GM19035 (cell line): ENCODE data around the gene AMFR.

Experiments used
- ATAC-seq: cut with Tn5 transposase; IDR thresholded peaks from one replicate; pipeline ENCODE4 v1.9.1; 2021; ENCODE audit not compliant: unreplicated experiment

AMFR gene

DNA sequence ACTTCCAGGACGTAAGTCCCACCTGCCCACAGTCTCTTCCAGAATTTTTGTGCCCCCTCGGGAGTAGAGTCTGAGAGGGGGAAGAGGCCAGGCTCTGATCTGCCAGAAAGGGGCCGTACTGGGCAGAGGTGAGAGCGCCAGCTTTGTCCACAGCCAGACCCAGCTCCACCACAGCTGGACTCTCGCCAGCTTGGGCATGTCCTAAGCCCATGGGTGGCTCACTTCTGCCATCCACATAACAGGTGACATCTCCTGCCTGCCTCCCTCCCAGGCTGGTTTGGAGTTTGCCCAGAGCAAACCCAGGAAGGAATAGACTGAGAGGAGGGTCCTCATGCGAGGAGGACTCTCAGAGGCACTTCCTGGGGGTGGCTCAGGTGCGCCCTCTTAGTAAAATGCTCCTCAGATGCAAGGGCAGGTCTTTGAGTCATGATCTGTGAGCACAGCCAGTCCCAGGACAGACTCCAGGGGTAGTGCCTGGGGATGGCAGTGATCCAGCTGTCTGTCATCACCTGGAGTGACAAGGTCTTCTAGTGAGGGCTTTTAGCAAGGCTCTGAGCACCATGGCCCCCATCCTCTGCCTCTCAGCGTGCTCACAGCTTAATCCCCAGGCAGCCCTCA, 89.2 kb downstream of the AMFR start:
- ATAC-seq, result no peak

DNA sequence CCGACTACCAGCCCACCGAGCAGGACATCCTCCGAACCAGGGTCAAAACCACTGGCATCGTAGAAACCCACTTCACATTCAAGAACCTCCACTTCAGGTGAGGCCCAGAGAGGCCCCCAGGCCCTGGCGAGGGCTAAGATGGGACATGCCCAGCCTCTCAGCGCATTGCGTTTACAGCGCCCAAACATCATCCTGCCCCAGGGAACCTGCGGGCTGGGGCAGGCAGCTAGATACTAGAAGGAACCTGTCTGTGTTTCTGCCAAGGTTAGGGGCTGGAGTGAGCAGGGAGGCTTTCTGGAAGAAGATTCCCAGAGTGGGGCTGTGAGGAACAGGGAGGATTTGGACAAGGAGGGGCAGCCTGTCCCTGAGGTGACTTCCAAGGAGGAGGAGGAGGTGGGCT, 90.6 kb downstream of the AMFR start:
- no peak for ATAC-seq

DNA sequence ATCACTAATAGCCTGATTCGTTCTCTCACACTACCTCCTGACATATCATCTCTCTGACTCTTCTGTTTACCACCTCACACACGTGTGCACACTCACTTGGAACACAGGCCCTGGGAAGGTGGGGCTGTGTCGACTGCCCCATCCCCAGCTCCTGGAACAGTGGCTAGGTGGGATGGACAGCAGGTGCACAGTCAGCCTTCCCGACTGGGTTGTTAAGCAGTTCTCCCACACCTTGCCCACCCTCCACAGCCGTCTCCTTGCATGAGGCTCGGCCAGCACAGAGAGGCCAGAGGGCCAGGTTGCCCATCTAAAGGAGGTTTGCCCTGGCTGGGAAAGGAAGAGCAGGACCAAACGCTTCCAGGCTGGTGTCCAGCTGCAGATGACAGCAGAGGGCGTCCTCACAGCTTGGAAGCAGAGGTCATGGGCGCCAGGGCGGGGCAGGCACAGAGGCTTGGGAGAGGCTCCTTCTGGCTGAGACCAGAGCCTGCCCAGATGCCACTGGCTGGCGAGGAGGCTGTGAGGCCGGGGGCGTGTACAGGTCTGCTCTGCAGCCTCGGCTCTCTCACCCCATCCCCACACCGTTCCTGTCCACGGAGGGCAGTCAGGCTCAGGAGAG, 92.8 kb downstream of the AMFR start:
- no peak for ATAC-seq

DNA sequence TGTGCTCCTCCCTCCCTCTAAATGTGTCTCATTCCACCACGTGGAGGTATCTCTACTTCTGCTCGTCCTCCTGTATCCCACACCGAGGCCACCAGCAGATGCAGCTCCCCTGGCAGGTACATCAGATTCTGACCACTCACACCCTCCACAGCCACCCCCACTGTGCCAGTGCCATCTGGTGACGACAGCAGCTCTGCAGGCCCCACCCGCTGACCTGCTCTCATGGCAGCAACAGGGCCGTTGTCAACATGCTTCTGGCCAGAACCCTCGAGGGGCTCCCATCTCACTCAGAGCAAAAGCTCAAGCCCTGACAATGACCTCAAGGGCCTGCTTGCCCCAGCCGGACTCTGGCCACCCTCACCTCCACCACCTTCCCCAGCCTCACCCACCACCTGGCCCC, 93.4 kb downstream of the AMFR start:
- ATAC-seq, result no peak

DNA sequence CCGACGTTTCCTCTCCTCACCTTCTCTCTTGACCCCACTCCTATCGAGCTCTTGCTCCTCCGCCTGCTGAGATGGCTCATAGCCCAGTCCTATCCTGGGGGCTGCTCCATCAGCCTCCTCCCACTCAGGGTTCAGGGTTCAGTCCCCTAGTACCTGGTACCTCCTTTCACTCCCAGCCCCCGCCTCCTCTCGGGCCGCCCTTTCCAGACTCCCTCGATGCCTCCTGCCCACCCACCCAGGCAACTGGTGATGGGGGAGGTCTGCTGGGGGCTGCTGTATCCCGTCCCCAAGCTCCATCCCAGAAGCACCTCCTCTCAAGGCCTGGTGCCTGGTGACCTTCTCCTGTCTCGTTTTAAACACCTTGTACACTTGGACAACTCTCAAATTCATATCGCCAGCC, 93.9 kb downstream of the AMFR start:
- ATAC-seq, result no peak

DNA sequence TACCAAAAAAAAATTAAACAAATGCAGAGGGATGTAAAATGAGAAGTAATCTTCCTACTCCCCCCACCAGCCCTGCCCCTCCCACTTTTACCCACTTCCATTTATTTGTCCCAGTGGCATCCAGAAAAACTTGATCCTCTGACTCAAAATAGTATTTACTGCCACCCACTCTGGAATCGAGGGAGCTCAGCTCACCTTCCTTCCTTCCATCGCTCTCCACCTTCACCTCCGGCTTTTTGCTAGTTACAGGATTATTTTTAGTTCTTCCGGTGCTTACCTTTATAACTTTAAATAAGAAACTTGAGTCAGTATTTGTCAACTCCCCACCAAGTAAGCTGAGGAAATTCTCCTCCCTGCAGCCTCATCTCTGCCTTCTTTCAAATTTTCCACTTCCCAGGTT, 94.9 kb downstream of the AMFR start:
- no peak for ATAC-seq

- ATAC-seq, result no peak
Measured at GRCh38 chr16:56329887-56330286, 95.5 kb downstream of the AMFR start.

DNA sequence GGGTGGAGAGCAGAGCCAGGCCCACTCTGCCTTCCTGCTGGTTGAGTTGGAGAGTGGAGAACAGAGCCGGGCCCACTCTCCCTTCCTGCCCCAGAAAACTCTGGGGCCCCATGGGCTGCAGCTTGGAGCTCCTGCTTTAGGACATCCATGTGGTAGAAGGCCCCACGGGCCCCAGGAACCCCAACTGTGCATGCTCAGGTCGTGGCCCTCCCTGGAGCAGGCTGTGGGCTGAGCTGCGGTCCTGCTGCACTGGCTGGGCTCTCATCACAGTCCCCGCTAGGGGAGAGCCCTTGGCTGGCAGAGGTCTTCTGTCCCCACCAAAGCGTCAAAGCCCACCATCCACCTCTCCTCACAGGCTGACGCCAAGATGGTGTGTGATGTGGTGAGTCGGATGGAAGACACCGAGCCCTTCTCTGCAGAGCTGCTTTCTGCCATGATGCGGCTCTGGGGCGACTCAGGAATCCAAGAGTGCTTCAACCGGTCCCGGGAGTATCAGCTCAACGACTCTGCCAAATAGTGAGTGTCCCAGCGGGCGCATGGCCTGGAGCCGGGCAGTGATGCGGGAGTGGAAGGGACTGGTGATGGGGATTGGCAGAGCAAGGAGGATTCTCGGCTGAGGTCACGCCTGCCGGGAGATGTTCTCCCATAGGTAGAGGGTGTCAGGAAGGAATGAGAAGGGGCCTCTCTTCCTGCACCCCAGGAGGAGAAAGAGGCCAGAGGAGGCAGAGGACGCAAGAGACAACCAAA, 96.9 kb downstream of the AMFR start:
- no peak for ATAC-seq

DNA sequence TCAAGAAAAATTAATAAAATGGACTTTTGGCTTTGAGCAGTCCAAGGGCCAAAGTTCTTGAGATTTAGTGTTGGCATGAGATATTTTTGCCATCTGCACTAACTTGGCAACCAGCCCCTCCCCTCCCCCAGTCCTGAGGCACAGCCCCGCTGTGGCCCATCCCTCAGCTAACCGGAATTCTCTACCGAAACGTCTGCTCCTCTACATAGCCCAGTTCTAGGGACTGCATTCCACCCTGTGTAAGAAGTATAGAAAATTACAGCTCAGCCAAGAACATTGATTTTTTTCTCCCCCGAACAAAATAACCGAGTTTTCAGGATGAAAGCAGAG, 97.5 kb downstream of the AMFR start:
- no peak for ATAC-seq

- no peak for ATAC-seq
Measured at GRCh38 chr16:56327071-56327928, 98.0 kb downstream of the AMFR start.

GRCh38 chr16:56325956-56326355, 99.4 kb downstream of the AMFR start:
- no peak for ATAC-seq

- ATAC-seq, result no peak
Measured at GRCh38 chr16:56324406-56324805, 100.9 kb downstream of the AMFR start.

DNA sequence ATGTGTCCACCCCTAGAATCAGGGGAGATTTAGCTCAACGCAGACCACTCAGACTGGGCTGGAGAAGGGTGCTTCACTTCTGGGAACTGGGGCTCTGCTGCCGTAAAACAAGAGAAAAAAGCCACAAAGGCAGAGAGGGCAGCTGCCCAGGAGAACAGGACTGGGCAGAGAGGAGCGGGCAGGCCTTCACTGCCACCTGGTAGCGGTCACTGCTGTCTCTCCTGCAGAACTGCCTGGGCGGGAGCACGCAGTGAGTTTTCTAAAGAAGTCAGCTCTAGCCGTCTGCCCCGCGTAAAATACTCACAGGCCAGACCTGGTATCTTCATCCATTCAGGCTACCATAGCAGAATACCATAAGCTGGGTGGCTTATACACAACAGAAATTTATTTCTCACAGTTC, 103.8 kb downstream of the AMFR start:
- ATAC-seq, result no peak

DNA sequence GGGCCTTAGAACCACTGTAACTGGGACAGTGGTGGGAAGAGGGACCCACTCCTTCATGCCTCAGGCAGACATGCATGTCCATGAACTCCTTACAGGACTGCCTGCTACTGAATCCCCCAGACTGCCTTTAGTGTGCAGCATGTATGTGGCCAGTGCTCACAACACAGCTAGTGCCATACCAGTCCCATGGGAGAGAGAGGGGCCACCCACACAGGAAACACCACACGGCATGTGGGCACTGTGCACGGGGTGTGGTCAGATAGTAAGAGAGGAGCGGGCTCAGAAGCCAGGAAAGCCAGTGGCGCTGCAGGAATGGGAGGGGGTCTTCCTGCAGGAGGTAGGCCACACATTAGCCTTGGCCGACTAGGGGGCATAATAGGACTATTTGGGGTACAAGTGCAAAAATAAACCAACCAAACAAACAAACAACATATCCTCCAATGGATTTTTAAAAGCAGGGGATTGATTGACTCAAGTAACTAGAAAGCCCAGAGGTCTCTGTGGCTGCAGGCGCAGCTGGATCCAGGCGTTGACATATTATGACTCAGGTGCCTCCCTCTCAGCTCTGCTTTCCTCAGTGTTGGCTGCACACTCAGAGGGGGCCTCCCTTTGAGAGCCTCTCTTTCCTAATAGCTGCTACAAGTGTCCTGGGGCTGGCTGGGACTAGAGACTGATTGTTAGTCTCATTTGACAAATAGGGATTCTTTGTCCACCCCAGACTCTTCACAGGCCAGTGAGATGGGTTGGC, 104.4 kb downstream of the AMFR start:
- ATAC-seq, result no peak

- no peak for ATAC-seq
Measured at GRCh38 chr16:56320056-56320455, 105.3 kb downstream of the AMFR start.

DNA sequence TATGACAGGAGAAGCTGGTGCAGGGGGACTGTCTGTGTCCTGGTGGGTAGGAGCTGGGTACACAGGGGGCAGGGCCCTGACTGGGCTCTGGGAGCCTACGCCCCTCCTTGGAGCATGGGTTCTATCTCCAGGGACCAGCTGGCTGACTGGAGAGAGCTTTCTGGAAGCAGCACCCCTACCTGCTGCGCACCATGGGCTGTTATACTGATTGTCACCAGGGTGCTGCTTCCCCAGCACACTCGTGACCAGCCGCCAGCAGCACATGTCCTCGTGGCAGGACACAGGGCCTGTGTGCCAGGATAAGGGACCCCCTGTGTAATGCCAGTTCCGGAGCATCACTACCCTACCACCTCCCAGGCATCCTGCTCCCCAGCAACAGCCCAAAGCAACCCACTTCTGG, 106.0 kb downstream of the AMFR start:
- no peak for ATAC-seq

DNA sequence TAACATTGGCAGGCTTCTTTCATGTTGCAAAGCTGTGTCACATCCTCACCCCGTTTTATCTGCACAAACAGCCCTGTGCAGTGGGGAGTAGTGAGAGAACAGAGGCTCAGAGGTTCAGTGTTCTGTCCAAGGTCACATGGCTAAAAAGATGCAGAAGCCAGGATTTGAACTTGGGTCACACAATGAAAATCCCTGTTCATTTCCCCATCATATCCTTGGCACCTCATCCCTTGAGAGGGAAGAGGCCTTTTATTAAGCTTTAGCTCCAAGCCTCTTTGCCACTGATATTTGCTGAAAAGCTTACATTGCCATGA, 106.6 kb downstream of the AMFR start:
- ATAC-seq, result no peak

DNA sequence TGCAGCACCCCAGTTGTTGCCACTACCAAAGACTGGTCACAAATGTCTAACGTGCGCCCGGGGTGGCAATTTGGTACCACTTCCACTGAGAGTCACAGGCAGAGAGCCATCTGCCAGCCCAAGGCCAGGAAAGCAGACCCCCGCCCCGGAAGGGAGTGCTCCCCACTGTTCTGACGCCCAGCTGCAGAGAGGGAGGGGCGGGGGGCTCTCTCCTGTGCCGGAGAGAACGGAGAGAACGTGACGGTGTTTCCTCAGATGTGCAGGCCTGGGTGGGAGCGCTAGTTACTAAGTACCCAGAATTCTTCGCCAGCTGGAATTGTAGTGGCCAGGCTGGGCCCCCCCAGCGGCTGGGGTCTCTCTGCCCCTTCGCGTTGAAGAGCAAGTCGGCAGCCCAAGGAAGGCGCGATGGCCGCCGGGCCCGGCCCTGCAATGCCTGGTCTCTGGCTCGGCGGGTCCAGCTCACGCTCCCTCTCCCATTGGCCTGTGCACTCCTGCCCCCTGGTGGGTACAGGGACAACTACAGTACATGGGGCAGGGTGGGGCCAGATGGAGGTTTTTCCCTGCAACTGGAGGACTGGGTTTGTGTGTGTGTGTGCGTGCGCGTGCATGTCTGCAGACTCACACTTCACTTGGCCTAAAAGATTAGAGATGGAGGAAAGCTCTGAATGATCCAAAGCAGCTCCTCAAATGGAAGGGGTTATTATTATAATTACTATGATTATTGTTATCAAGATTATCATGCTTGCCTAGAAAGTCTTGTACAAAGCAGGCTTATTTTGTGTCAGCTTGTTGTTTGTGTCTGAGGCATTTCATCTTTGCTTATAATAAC, 107.1 kb downstream of the AMFR start:
- peak; percentile 87 for ATAC-seq

GRCh38 chr16:56316545-56316944, 108.8 kb downstream of the AMFR start:
- no peak for ATAC-seq

DNA sequence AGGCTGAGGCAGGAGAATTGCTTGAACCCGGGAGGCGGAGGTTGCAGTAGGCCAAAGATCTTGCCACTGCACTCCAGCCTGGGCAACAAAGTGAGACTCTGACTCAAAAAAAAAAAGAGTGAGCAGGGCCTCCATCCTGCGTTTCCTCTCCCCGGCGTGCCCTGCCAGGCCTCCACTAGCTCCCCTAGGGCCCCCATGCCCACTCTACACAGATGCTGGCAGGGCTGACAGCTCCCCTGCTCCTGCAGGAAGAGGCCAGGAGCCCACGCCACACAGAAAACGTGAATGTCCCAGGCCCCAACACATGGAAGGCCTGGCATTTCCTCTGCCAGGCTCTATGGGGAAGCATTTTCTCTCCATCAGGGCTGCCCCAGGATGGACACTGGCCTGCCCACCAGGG, 109.4 kb downstream of the AMFR start:
- ATAC-seq, result no peak
